IMR-90 (cell line): Measurements from ENCODE around the gene ZFHX3. TPM values are rescaled to one million over a fixed set of nuclear protein-coding genes. Genes with fewer than 3 reads are reported as not detected.

Experiments
- ATAC-seq: fragments of 200-7000 bp; cut with Tn5 transposase; 2 replicates; pipeline ENCODE4 v1.9.1; 2020; ENCODE audit warnings: low read depth, mild to moderate bottlenecking, moderate library complexity
- BruUV-seq: library from RNA; stranded (reverse); fragments of 400-500 nt; replicated peaks from 2 replicates; lab custom pipeline; 2021; lab: Mats Ljungman, UMichigan
- CTCF ChIA-PET: fragments of 300-600 bp; formaldehyde crosslinking; extraction: SDS; loops from one replicate; lab custom pipeline; 2021; ENCODE audit warnings: antibody characterized with exemption; lab: Yijun Ruan, JAX
- POLR2A ChIA-PET: fragments of 300-600 bp; sonication (Branson Sonifier 250); formaldehyde crosslinking; loops from one replicate; lab custom pipeline; 2022; ENCODE audit warnings: antibody characterized with exemption; ENCODE audit not compliant: unreplicated experiment; lab: Charles Lee
- DNase-seq: peaks from one replicate; pipeline ENCODE4 v3.0.0; 2013
- H2AFZ ChIP-seq: replicated peaks from 2 replicates; pipeline ENCODE3; 2013; ENCODE audit warnings: low read length, mild to moderate bottlenecking; ENCODE audit not compliant: poor library complexity
- H2AK5ac ChIP-seq: 2 replicates; pipeline ENCODE4 v1.6.1; 2013; ENCODE audit warnings: low read depth, low read length, inconsistent platforms
- H2AK9ac ChIP-seq: replicated peaks from 2 replicates; pipeline ENCODE3; 2013; ENCODE audit warnings: mild to moderate bottlenecking, low read depth, low read length, moderate library complexity; ENCODE audit not compliant: poor library complexity
- H2BK120ac ChIP-seq: 2 replicates; pipeline ENCODE4 v1.6.1; 2013; ENCODE audit warnings: low read depth, low read length, inconsistent platforms
- H2BK15ac ChIP-seq: 3 replicates; pipeline ENCODE4 v1.6.1; 2013; ENCODE audit warnings: low read depth, low read length, inconsistent platforms
- H2BK20ac ChIP-seq: 2 replicates; pipeline ENCODE4 v1.6.1; 2013; ENCODE audit warnings: low read depth, mild to moderate bottlenecking, inconsistent platforms, low read length, moderate library complexity
- H2BK5ac ChIP-seq: 2 replicates; pipeline ENCODE4 v1.6.1; 2013; ENCODE audit warnings: mild to moderate bottlenecking, low read depth, low read length, inconsistent platforms; ENCODE audit not compliant: poor library complexity, severe bottlenecking
- H3K14ac ChIP-seq: replicated peaks from 2 replicates; pipeline ENCODE4 v1.6.1; 2013; ENCODE audit warnings: low read depth, low read length, inconsistent platforms
- H3K18ac ChIP-seq: 2 replicates; pipeline ENCODE4 v1.6.1; 2013; ENCODE audit warnings: low read depth, low read length, control low read depth
- H3K23ac ChIP-seq: 2 replicates; pipeline ENCODE4 v1.6.1; 2013; ENCODE audit warnings: low read depth, low read length, inconsistent platforms
- H3K27ac ChIP-seq: 2 replicates; pipeline ENCODE4 v1.5.1; 2013; ENCODE audit warnings: mild to moderate bottlenecking, control low read depth, low read length; ENCODE audit not compliant: insufficient read depth
- H3K27me3 ChIP-seq: 2 replicates; pipeline ENCODE4 v1.6.1; 2013; ENCODE audit warnings: low read length; ENCODE audit not compliant: control insufficient read depth, insufficient read depth
- H3K36me3 ChIP-seq: 2 replicates; pipeline ENCODE4 v1.6.1; 2013; ENCODE audit warnings: low read length, mixed read lengths; ENCODE audit not compliant: control insufficient read depth, insufficient read depth
- H3K4ac ChIP-seq: 2 replicates; pipeline ENCODE4 v1.6.1; 2013; ENCODE audit warnings: low read depth, low read length, inconsistent platforms
- H3K4me1 ChIP-seq: 2 replicates; pipeline ENCODE4 v1.6.1; 2013; ENCODE audit warnings: low read length, mixed read lengths; ENCODE audit not compliant: control insufficient read depth, insufficient read depth
- H3K4me2 ChIP-seq: 2 replicates; pipeline ENCODE4 v1.6.1; 2013; ENCODE audit warnings: low read depth, mild to moderate bottlenecking, control low read depth, low read length, moderate library complexity
- H3K4me3 ChIP-seq: 2 replicates; pipeline ENCODE4 v1.5.1; 2013; ENCODE audit warnings: low read depth, mild to moderate bottlenecking, control low read depth, low read length, moderate library complexity; ENCODE audit not compliant: insufficient read depth
- H3K56ac ChIP-seq: 2 replicates; pipeline ENCODE4 v1.6.1; 2013; ENCODE audit warnings: low read length, inconsistent platforms; ENCODE audit not compliant: insufficient read depth; ENCODE audit errors: extremely low read depth
- H3K79me1 ChIP-seq, 2 experiments: 2 replicates each; pipeline ENCODE4 v1.6.1; 2013; ENCODE audit warnings: low read length in 2 of 2, inconsistent platforms in 1 of 2, low read depth in 1 of 2
- H3K9ac ChIP-seq: 2 replicates; pipeline ENCODE4 v1.6.1; 2013; ENCODE audit warnings: low read depth, low read length, control low read depth
- H3K9me1 ChIP-seq: 2 replicates; pipeline ENCODE4 v1.6.1; 2013; ENCODE audit warnings: low read length, inconsistent platforms; ENCODE audit not compliant: insufficient read depth
- H3K9me3 ChIP-seq: 2 replicates; pipeline ENCODE4 v1.6.1; 2013; ENCODE audit warnings: low read length; ENCODE audit not compliant: control insufficient read depth, insufficient read depth
- H4K20me1 ChIP-seq: 2 replicates; pipeline ENCODE4 v1.6.1; 2013; ENCODE audit warnings: low read length, inconsistent platforms; ENCODE audit not compliant: insufficient read depth
- H4K5ac ChIP-seq: 2 replicates; pipeline ENCODE4 v1.6.1; 2013; ENCODE audit warnings: mild to moderate bottlenecking, low read depth, low read length, control low read depth
- H4K8ac ChIP-seq, 2 experiments: 2 replicates each; pipeline ENCODE4 v1.6.1; 2013; ENCODE audit warnings: low read depth in 2 of 2, low read length in 2 of 2, control low read depth in 1 of 2, inconsistent platforms in 1 of 2
- H4K91ac ChIP-seq: 2 replicates; pipeline ENCODE4 v1.6.1; 2013; ENCODE audit warnings: low read depth, low read length, inconsistent platforms; ENCODE audit not compliant: insufficient read depth
- FOS ChIP-seq: fragments of 150-350 bp; IDR thresholded peaks from 2 replicates; pipeline ENCODE4 v1.6.1; 2016; ENCODE audit warnings: low read depth, low read length
- MAFK ChIP-seq: IDR thresholded peaks from 2 replicates; pipeline ENCODE4 v1.6.1; 2012; ENCODE audit warnings: low read depth, low read length, improper control_type of control experiment
- MXI1 ChIP-seq: IDR thresholded peaks from 2 replicates; pipeline ENCODE4 v1.6.1; 2012; ENCODE audit warnings: low read depth, mild to moderate bottlenecking, low read length, moderate library complexity, borderline replicate concordance
- NFE2L2 ChIP-seq: fragments of 150-350 bp; IDR thresholded peaks from 2 replicates; pipeline ENCODE4 v1.6.1; 2016; ENCODE audit warnings: low read depth, mild to moderate bottlenecking, low read length
- RAD21 ChIP-seq: IDR thresholded peaks from 2 replicates; pipeline ENCODE4 v1.6.1; 2012; ENCODE audit warnings: low read length, improper control_type of control experiment
- SMC3 ChIP-seq: fragments of 150-350 bp; IDR thresholded peaks from 2 replicates; pipeline ENCODE4 v1.6.1; 2016; ENCODE audit warnings: low read depth, mild to moderate bottlenecking, antibody characterized with exemption, low read length, moderate library complexity
- WGBS, 2 experiments: methylation state at CpG; one replicate each; pipeline versions ENCODE4 v1.1.5 to v1.1.7; 2013; ENCODE audit warnings: missing lambda C conversion rate in 2 of 2; ENCODE audit not compliant: insufficient read length in 1 of 2; ENCODE audit errors: extremely low coverage in 2 of 2; 5-methylcytosine and 5-hydroxymethylcytosine counted together
- dilution Hi-C: fragments of 300-500 bp; cut with HindIII; formaldehyde crosslinking; loops from one replicate; pipeline ENCODE4 v1.14.3; 2018; ENCODE audit warnings: low sequenced_read_pairs; ENCODE audit not compliant: unreplicated experiment
- in situ Hi-C: fragments of 300-500 bp; cut with MboI; formaldehyde crosslinking; loops from 3 replicates; pipeline ENCODE4 v1.14.3; 2019; ENCODE audit warnings: low sequenced_read_pairs, inconsistent platforms, mixed read lengths
- intact Hi-C: fragments of 100-400 bp; cut with micrococcal nuclease; formaldehyde crosslinking; loops from 2 replicates; pipeline ENCODE4 v1.10.0; 2022
- polyA plus RNA-seq, 3 experiments: library from polyadenylated mRNA; depleted of rRNA; stranded (reverse); fragments of >200 nt; gene quantifications; 2 replicates each; pipeline ENCODE4 v1.2.3, GENCODE V29; 2012; ENCODE audit warnings: low replicate concordance in 1 of 3
- total RNA-seq: library from RNA; depleted of rRNA; stranded (reverse); fragments of >200 nt; gene quantifications from 2 replicates; pipeline ENCODE4 v1.2.3, GENCODE V29; 2012
- TF ChIP-seq, protein P1 (sequence below): fragments of 150-350 bp; IDR thresholded peaks from 2 replicates; pipeline ENCODE4 v1.6.1; 2016; ENCODE audit warnings: low read depth, mild to moderate bottlenecking, low read length, moderate library complexity, borderline replicate concordance

The ZFHX3 gene
- total and polyA plus RNA-seq, 2 of the 4 experiments (the other 2 are of a cell fraction) = 1.4 to 1.7 TPM

- TF ChIP-seq MXI1 (no peak), SMC3 (no peak)
Observed at GRCh38 chr16:73046202-73046848, 1.6 kb downstream of the ZFHX3 start (continued).

- Histone ChIP-seq H3K9me3 (no peaks in the 10 kb centered on the region), H2BK15ac (peak overlapping the region; percentile 65; the same call in 1 of the 3 replicates), H2AFZ (no peak overlapping the region), H3K9me1 (peaks cover 19% of the 10 kb centered on the region; the same call in 1 of the 2 replicates), H3K4me1 (peaks cover 40% of the 10 kb centered on the region), H2BK120ac (peak overlapping the region; percentile 51), H2BK20ac (peak overlapping the region; percentile 38; the same call in 1 of the 2 replicates), H4K8ac (peak overlapping the region in 1 of 2 experiments; percentile 49; a peak in 2 of 4 replicates), H2BK5ac (peak overlapping the region; percentile 32), H3K23ac (peak overlapping the region; percentile 66), H2AK5ac (peak overlapping the region; percentile 56; the same call in 1 of the 2 replicates), H4K5ac (peak overlapping the region; percentile 53; the same call in 1 of the 2 replicates), H3K18ac (peak overlapping the region; percentile 85), H3K14ac (peak overlapping the region; percentile 77), H3K4me2 (peak overlapping the region; percentile 27; the same call in 1 of the 2 replicates), H3K79me1 (peaks cover 59 to 90% of the 10 kb centered on the region in 2 experiments), H4K91ac (peak overlapping the region; percentile 37; the same call in 1 of the 2 replicates), H3K27me3 (no peaks in the 10 kb centered on the region), H2AK9ac (no peak overlapping the region), H4K20me1 (peaks cover 40% of the 10 kb centered on the region; the same call in 1 of the 2 replicates), H3K4ac (peak overlapping the region; percentile 75), H3K36me3 (no peaks in the 10 kb centered on the region), H3K4me3 (no peak overlapping the region), H3K27ac (no peak overlapping the region), H3K56ac (no peak overlapping the region), H3K9ac (no peak overlapping the region)
- 81% methylated on average over 4 of the region's 6 CpGs; no CpG with 5 or more reads in 1 of the 2 experiments for WGBS, 2 experiments
- CTCF ChIA-PET = interaction anchor here (0.5 kb wide), 1 partner anchor 125 kb away, joined by 3 read pairs; no protein-coding TSS in a partner anchor
- intact Hi-C loops (no loop called here), dilution Hi-C loops (loop anchor here (25.0 kb wide), 1 partner anchor 107 kb away; no protein-coding TSS in a partner anchor), in situ Hi-C loops (no loop called here)
- TF ChIP-seq MAFK (no peak), NFE2L2 (no peak), RAD21 (no peak), FOS (no peak), MXI1 (no peak)
- TF ChIP-seq, protein P1, sequence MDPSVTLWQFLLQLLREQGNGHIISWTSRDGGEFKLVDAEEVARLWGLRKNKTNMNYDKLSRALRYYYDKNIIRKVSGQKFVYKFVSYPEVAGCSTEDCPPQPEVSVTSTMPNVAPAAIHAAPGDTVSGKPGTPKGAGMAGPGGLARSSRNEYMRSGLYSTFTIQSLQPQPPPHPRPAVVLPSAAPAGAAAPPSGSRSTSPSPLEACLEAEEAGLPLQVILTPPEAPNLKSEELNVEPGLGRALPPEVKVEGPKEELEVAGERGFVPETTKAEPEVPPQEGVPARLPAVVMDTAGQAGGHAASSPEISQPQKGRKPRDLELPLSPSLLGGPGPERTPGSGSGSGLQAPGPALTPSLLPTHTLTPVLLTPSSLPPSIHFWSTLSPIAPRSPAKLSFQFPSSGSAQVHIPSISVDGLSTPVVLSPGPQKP = no peak
- ATAC-seq (0 out of 2 replicates have a peak, but pooled peaks have one; percentile 1), DNase-seq (peak; percentile 52)
- POLR2A ChIA-PET = interaction anchor here (0.6 kb wide), 1 partner anchor 125 kb away, joined by 4 read pairs; no protein-coding TSS in a partner anchor
- BruUV-seq = no TSS peak
Observed at GRCh38 chr16:73043828-73044467, 4.0 kb downstream of the ZFHX3 start.
